H9 (cell line): ENCODE data around the gene MAPK8IP3. TPM values are rescaled to one million over a fixed set of nuclear protein-coding genes. Genes with fewer than 3 reads are reported as not detected.

ENCODE experiments used
- DNase-seq: peaks from one replicate; pipeline ENCODE4 v3.0.0-alpha.2; 2017
- H2AFZ ChIP-seq: one replicate; pipeline ENCODE4 v1.6.1; 2013; ENCODE audit warnings: mild to moderate bottlenecking, low read length, control low read depth, moderate library complexity
- H2AK5ac ChIP-seq: 2 replicates; pipeline ENCODE4 v1.6.1; 2013; ENCODE audit warnings: low read length, control low read depth, mixed read lengths; ENCODE audit not compliant: insufficient read length
- H2BK120ac ChIP-seq: one replicate; pipeline ENCODE4 v1.6.1; 2013; ENCODE audit warnings: low read depth, mild to moderate bottlenecking, low read length, control low read depth, inconsistent platforms; ENCODE audit not compliant: poor library complexity, severe bottlenecking
- H2BK12ac ChIP-seq: 2 replicates; pipeline ENCODE4 v1.6.1; 2013; ENCODE audit warnings: low read length, control low read depth, mixed read lengths, low read depth; ENCODE audit not compliant: insufficient read length
- H2BK15ac ChIP-seq: 2 replicates; pipeline ENCODE4 v1.6.1; 2013; ENCODE audit warnings: low read depth, low read length, control low read depth
- H2BK20ac ChIP-seq: one replicate; pipeline ENCODE4 v1.6.1; 2013; ENCODE audit warnings: low read depth, mild to moderate bottlenecking, low read length, control low read depth, inconsistent platforms; ENCODE audit not compliant: poor library complexity, severe bottlenecking
- H2BK5ac ChIP-seq: 2 replicates; pipeline ENCODE4 v1.6.1; 2013; ENCODE audit warnings: low read length, control low read depth, mixed read lengths; ENCODE audit not compliant: insufficient read length
- H3K14ac ChIP-seq: 2 replicates; pipeline ENCODE4 v1.6.1; 2013; ENCODE audit warnings: low read length, control low read depth; ENCODE audit not compliant: insufficient read depth
- H3K18ac ChIP-seq: 2 replicates; pipeline ENCODE4 v1.6.1; 2013; ENCODE audit warnings: low read depth, mild to moderate bottlenecking, mixed read lengths, low read length, control low read depth; ENCODE audit not compliant: insufficient read length
- H3K23ac ChIP-seq: 2 replicates; pipeline ENCODE4 v1.6.1; 2013; ENCODE audit warnings: low read length, control low read depth, mixed read lengths, low read depth; ENCODE audit not compliant: insufficient read length
- H3K23me2 ChIP-seq: 2 replicates; pipeline ENCODE4 v1.6.1; 2013; ENCODE audit warnings: low read depth, mild to moderate bottlenecking, mixed read lengths, low read length, control low read depth; ENCODE audit not compliant: insufficient read length, poor library complexity, severe bottlenecking
- H3K27ac ChIP-seq: 2 replicates; pipeline ENCODE4 v1.5.1; 2013; ENCODE audit warnings: low read length, control low read depth, mixed read lengths, low read depth; ENCODE audit not compliant: insufficient read length
- H3K27me3 ChIP-seq: 2 replicates; pipeline ENCODE4 v1.6.1; 2013; ENCODE audit warnings: low read length, control low read depth, inconsistent platforms; ENCODE audit not compliant: insufficient read depth
- H3K4ac ChIP-seq: 2 replicates; pipeline ENCODE4 v1.6.1; 2013; ENCODE audit warnings: low read depth, mild to moderate bottlenecking, control low read depth, inconsistent platforms, low read length, moderate library complexity
- H3K4me1 ChIP-seq: 2 replicates; pipeline ENCODE4 v1.6.1; 2013; ENCODE audit warnings: low read length, control low read depth, inconsistent platforms; ENCODE audit not compliant: insufficient read depth
- H3K4me2 ChIP-seq: 2 replicates; pipeline ENCODE4 v1.6.1; 2013; ENCODE audit warnings: low read length, control low read depth, mixed read lengths; ENCODE audit not compliant: insufficient read length, insufficient read depth
- H3K56ac ChIP-seq: 2 replicates; pipeline ENCODE4 v1.6.1; 2013; ENCODE audit warnings: low read depth, mild to moderate bottlenecking, mixed read lengths, low read length, control low read depth; ENCODE audit not compliant: insufficient read length
- H3K79me1 ChIP-seq: 2 replicates; pipeline ENCODE4 v1.6.1; 2013; ENCODE audit warnings: low read depth, mild to moderate bottlenecking, moderate library complexity, low read length, control low read depth, inconsistent platforms; ENCODE audit not compliant: insufficient read depth, poor library complexity, severe bottlenecking
- H3K79me2 ChIP-seq: 2 replicates; pipeline ENCODE4 v1.6.1; 2013; ENCODE audit warnings: low read length, control low read depth, inconsistent platforms; ENCODE audit not compliant: insufficient read depth
- H3K9ac ChIP-seq: 2 replicates; pipeline ENCODE4 v1.6.1; 2013; ENCODE audit warnings: low read length, control low read depth, mixed read lengths; ENCODE audit not compliant: insufficient read length; ENCODE audit errors: extremely low read depth
- H3K9me3 ChIP-seq: one replicate; pipeline ENCODE4 v1.6.1; 2013; ENCODE audit warnings: low read depth, low read length, inconsistent platforms; ENCODE audit not compliant: control insufficient read depth
- H3T11ph ChIP-seq: one replicate; pipeline ENCODE4 v1.6.1; 2013; ENCODE audit warnings: mild to moderate bottlenecking, low read length, control low read depth, inconsistent platforms
- H4K20me1 ChIP-seq: one replicate; pipeline ENCODE4 v1.6.1; 2013; ENCODE audit not compliant: control insufficient read depth, insufficient read length, insufficient read depth
- H4K5ac ChIP-seq: 2 replicates; pipeline ENCODE4 v1.6.1; 2013; ENCODE audit warnings: low read depth, mild to moderate bottlenecking, mixed read lengths, low read length, control low read depth; ENCODE audit not compliant: insufficient read length
- H4K8ac ChIP-seq: replicated peaks from 2 replicates; pipeline ENCODE4 v1.6.1; 2013; ENCODE audit warnings: low read length, control low read depth, mixed read lengths, low read depth; ENCODE audit not compliant: insufficient read length
- H4K91ac ChIP-seq: 2 replicates; pipeline ENCODE4 v1.6.1; 2013; ENCODE audit warnings: low read depth, mild to moderate bottlenecking, moderate library complexity, mixed read lengths, low read length, control low read depth; ENCODE audit not compliant: insufficient read length
- H3K27ac Mint-ChIP-seq, 3 experiments: 2 replicates in 2 of 3; 3 replicates in 1 of 3; pipeline ENCODE4 v1.8.0; 2020 to 2021; ENCODE audit warnings: mixed read lengths in 3 of 3, mild to moderate bottlenecking in 1 of 3, moderate library complexity in 1 of 3
- H3K27me3 Mint-ChIP-seq: 2 replicates; pipeline ENCODE4 v1.8.0; 2021; ENCODE audit warnings: low read depth, mild to moderate bottlenecking, moderate library complexity, mixed read lengths
- H3K36me3 Mint-ChIP-seq, 3 experiments: 2 replicates in 2 of 3; 3 replicates in 1 of 3; pipeline ENCODE4 v1.8.0; 2020 to 2021; ENCODE audit warnings: low read depth in 3 of 3, mixed read lengths in 3 of 3; ENCODE audit not compliant: insufficient read depth in 1 of 3
- H3K4me1 Mint-ChIP-seq, 2 experiments: 2 replicates each; pipeline ENCODE4 v1.8.0; 2020; ENCODE audit warnings: mixed read lengths in 2 of 2
- H3K4me3 Mint-ChIP-seq, 2 experiments: 2 replicates in 1 of 2; 3 replicates in 1 of 2; pipeline ENCODE4 v1.8.0; 2020 to 2021; ENCODE audit warnings: mild to moderate bottlenecking in 2 of 2, mixed read lengths in 2 of 2, moderate library complexity in 1 of 2
- H3K9me3 Mint-ChIP-seq, 2 experiments: 2 replicates in 1 of 2; 3 replicates in 1 of 2; pipeline ENCODE4 v1.8.0; 2020; ENCODE audit warnings: mild to moderate bottlenecking in 2 of 2, mixed read lengths in 2 of 2, moderate library complexity in 1 of 2
- CTCF ChIP-seq: fragments of 200-600 bp; sonication (generic); conservative IDR thresholded peaks from 3 replicates; pipeline ENCODE4 v1.8.0; 2021; ENCODE audit warnings: antibody characterized with exemption, mild to moderate bottlenecking
- WGBS: extraction: QIAGEN DNeasy Blood & Tissue Kit; methylation state at CpG from one replicate; pipeline ENCODE4 v1.1.7; 2013; ENCODE audit warnings: missing lambda C conversion rate, low lambda C conversion rate, mixed read lengths; ENCODE audit not compliant: insufficient read length; ENCODE audit errors: extremely low coverage; 5-methylcytosine and 5-hydroxymethylcytosine counted together
- total RNA-seq: library from RNA; stranded (reverse); gene quantifications from 2 replicates; pipeline ENCODE4 v1.2.1, GENCODE V29; 2021

MAPK8IP3 gene
- total RNA-seq, 1 experiment from 2014 or later = 51.3 TPM

DNA sequence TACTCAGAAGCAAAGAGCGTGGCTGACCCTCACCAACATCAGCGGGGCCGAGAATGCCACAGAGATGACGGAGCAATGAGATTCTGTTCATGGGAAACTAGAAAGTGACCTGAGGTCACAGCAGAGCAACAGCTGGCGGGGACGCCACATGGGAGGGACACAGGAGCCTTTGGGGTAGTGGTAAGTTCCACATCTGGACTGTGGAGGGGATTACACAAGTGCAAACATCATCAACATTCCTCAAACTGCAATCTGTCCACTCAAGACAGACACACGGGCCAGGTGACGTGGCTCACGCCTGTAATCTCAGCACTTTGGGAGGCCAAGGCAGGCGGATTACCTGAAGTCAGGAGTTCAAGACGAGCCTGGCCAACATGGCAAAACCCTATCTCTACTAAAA lies 109.5 kb downstream of the MAPK8IP3 start:
- Histone ChIP-seq H3K23ac (no peak overlapping the region), H4K5ac (no peak overlapping the region), H3K27me3 (no peaks in the 10 kb centered on the region), H3K9ac (no peak overlapping the region), H3K23me2 (no peaks in the 10 kb centered on the region), H2BK12ac (no peak overlapping the region), H3K27ac (no peak overlapping the region), H3K56ac (no peak overlapping the region), H4K20me1 (no peaks in the 10 kb centered on the region), H3K4ac (no peak overlapping the region), H3K14ac (no peak overlapping the region), H3K79me1 (no peaks in the 10 kb centered on the region), H2AFZ (no peak overlapping the region), H2BK20ac (no peak overlapping the region), H3K18ac (no peak overlapping the region), H3K79me2 (no peaks in the 10 kb centered on the region), H3T11ph (no peak overlapping the region), H2BK120ac (no peak overlapping the region), H4K8ac (no peak overlapping the region), H3K9me3 (no peaks in the 10 kb centered on the region), H2AK5ac (no peak overlapping the region), H2BK15ac (no peak overlapping the region), H3K4me1 (no peaks in the 10 kb centered on the region), H3K4me2 (no peak overlapping the region), H4K91ac (no peak overlapping the region), H2BK5ac (no peak overlapping the region)
- no peak for DNase-seq
- no CpG with 5 or more reads among the region's 11 CpGs for WGBS
- Mint-ChIP-seq H3K4me3 (no peak overlapping the region), H3K36me3 (peaks cover 4 to 17% (median 15%) of the 10 kb centered on the region in 3 experiments; a peak in 6 of 7 replicates), H3K4me1 (peaks cover 0 to 3% of the 10 kb centered on the region in 2 experiments; a peak in 2 of 4 replicates), H3K9me3 (no peaks in the 10 kb centered on the region), H3K27me3 (no peaks in the 10 kb centered on the region; the same call in 1 of the 2 replicates), H3K27ac (no peak overlapping the region)
- no peak for TF ChIP-seq CTCF
